ENCODE measurements around the gene CDC16. TPM values are rescaled to one million over a fixed set of nuclear protein-coding genes. Genes with fewer than 3 reads are reported as not detected.

The CDC16 gene
- total RNA-seq, 1 experiment from 2014 or later, result 61.1 TPM

DNA sequence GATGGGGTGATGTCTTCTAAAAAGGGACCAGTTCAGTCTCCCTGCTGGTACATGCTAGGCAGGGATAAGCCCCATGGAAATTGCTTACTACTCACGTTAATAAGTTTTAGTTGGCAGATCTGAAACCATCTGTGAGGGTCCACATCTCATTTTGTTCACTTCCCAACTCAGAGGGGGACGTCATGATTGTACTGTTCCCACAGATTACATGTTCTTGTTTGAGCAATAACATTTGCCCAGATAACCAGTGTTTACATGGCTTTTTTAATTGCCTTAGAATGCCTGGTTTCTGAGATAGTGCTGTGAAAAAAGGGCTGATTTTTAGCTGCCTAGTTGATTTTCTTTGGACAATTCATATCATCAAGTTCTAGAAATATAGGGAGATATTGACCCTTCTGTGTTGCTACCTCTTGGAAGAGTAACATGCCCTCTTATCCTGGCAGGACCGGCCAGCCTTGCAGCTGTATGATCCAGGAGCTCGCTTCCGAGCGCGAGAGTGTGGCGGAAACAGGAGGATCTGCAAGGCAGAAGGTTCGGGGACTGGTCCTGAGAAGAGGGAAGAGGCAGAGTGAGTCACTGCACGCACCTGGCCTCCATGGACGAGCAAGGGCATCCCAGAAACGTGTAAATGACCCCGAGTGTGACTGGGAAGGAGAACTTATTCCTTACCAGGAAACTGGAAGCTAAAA lies 69.8 kb downstream of the CDC16 start:
- Histone ChIP-seq H3K4me1 (ENCODE audit: insufficient read depth, low read length, poor library complexity, severe bottlenecking) (no peaks in the 10 kb centered on the region), H3K4me3 (ENCODE audit: low read depth, low read length, poor library complexity, severe bottlenecking) (no peak overlapping the region), H3K9me3 (ENCODE audit: low read depth, low read length, poor library complexity, severe bottlenecking) (no peaks in the 10 kb centered on the region), H3K27ac (ENCODE audit: low read depth, low read length, poor library complexity, severe bottlenecking) (no peak overlapping the region), H3K27me3 (replicated peaks; ENCODE audit: insufficient read depth, low read depth, low read length, poor library complexity) (no peaks in the 10 kb centered on the region), H3K36me3 (ENCODE audit: insufficient read depth, low read length, poor library complexity, severe bottlenecking) (peaks cover 30% of the 10 kb centered on the region)
- ChIA-PET POLR2A (ENCODE audit: low non-redundant PET) (no interaction called here), CTCF (no interaction called here)
- no peak for TF ChIP-seq EZH2 (IDR thresholded peaks at IDR 0.05; ENCODE audit: borderline replicate concordance, low read depth, low read length, poor library complexity, severe bottlenecking)
- TF ChIP-seq, protein P1, sequence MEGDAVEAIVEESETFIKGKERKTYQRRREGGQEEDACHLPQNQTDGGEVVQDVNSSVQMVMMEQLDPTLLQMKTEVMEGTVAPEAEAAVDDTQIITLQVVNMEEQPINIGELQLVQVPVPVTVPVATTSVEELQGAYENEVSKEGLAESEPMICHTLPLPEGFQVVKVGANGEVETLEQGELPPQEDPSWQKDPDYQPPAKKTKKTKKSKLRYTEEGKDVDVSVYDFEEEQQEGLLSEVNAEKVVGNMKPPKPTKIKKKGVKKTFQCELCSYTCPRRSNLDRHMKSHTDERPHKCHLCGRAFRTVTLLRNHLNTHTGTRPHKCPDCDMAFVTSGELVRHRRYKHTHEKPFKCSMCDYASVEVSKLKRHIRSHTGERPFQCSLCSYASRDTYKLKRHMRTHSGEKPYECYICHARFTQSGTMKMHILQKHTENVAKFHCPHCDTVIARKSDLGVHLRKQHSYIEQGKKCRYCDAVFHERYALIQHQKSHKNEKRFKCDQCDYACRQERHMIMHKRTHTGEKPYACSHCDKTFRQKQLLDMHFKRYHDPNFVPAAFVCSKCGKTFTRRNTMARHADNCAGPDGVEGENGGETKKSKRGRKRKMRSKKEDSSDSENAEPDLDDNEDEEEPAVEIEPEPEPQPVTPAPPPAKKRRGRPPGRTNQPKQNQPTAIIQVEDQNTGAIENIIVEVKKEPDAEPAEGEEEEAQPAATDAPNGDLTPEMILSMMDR (conservative IDR thresholded peaks at IDR 0.05; ENCODE audit: low read depth, low read length), result no peak
- intact Hi-C loops (cut with micrococcal nuclease; ENCODE audit: unreplicated experiment), result no loop called here
- DNase-seq (ENCODE audit: low spot score), result no peak
- no TSS peak for BruUV-seq (replicated peaks)

GRCh38 chr13:114309086-114309485 lies 74.4 kb downstream of the CDC16 start:
- TF ChIP-seq, protein P1 (conservative IDR thresholded peaks at IDR 0.05; ENCODE audit: low read depth, low read length), result no peak
- no peak for TF ChIP-seq EZH2 (IDR thresholded peaks at IDR 0.05; ENCODE audit: borderline replicate concordance, low read depth, low read length, poor library complexity, severe bottlenecking)
- peaks cover 10% of the 10 kb centered on the region for H3K36me3 ChIP-seq (ENCODE audit: insufficient read depth, low read length, poor library complexity, severe bottlenecking)
- POLR2A ChIA-PET (ENCODE audit: low non-redundant PET), result no interaction called here
- no peaks in the 10 kb centered on the region for H3K9me3 ChIP-seq (ENCODE audit: low read depth, low read length, poor library complexity, severe bottlenecking)
- DNase-seq (ENCODE audit: low spot score), result no peak
- CTCF ChIA-PET, result no interaction called here
- no peaks in the 10 kb centered on the region for H3K27me3 ChIP-seq (replicated peaks; ENCODE audit: insufficient read depth, low read depth, low read length, poor library complexity)
- H3K27ac ChIP-seq (ENCODE audit: low read depth, low read length, poor library complexity, severe bottlenecking), result no peak overlapping the region
- no TSS peak for BruUV-seq (replicated peaks)
- H3K4me3 ChIP-seq (ENCODE audit: low read depth, low read length, poor library complexity, severe bottlenecking), result no peak overlapping the region
- peaks cover 29% of the 10 kb centered on the region for H3K4me1 ChIP-seq (ENCODE audit: insufficient read depth, low read length, poor library complexity, severe bottlenecking)
- intact Hi-C loops (cut with micrococcal nuclease; ENCODE audit: unreplicated experiment), result no loop called here

DNA sequence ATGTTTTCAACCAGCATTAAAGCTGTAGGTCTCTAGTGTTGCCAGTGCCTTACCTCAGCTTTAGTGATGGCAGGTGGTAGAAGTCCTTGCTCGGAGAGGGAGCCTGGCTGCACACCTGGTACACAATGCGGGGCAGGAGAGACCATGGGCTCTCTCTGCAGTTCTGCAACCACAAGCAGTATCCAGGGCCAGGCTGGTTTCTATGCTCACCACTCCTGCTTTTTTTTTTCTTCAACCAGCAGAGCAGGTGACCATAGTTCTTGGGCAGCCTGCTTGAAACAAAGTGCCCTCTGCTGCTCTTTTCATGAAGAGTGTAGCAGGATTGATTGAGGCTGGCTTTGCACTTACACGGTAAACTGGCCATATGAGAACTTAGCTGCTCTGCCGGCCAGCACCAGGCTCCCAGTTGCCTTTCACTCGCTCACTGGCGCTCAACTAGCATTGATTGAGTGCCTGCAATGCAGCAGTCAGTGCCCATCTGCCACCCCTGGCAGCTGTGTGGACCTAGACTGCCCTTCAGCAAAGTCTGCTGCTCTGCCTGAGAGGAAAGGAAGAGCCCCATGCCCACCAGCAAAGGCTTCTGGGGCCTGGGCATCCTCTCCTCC lies 75.2 kb downstream of the CDC16 start:
- ChIA-PET CTCF (no interaction called here), POLR2A (ENCODE audit: low non-redundant PET) (no interaction called here)
- BruUV-seq (replicated peaks), result no TSS peak

More for the DNA sequence above, 75.2 kb downstream of the CDC16 start:
- no peak for DNase-seq (ENCODE audit: low spot score)
- H3K27me3 ChIP-seq (replicated peaks; ENCODE audit: insufficient read depth, low read depth, low read length, poor library complexity), result no peaks in the 10 kb centered on the region
- H3K27ac ChIP-seq (ENCODE audit: low read depth, low read length, poor library complexity, severe bottlenecking), result no peak overlapping the region
- TF ChIP-seq, protein P1 (conservative IDR thresholded peaks at IDR 0.05; ENCODE audit: low read depth, low read length), result no peak
- TF ChIP-seq EZH2 (IDR thresholded peaks at IDR 0.05; ENCODE audit: borderline replicate concordance, low read depth, low read length, poor library complexity, severe bottlenecking), result no peak
- intact Hi-C loops (cut with micrococcal nuclease; ENCODE audit: unreplicated experiment), result no loop called here
- H3K36me3 ChIP-seq (ENCODE audit: insufficient read depth, low read length, poor library complexity, severe bottlenecking), result peaks cover 10% of the 10 kb centered on the region
- H3K9me3 ChIP-seq (ENCODE audit: low read depth, low read length, poor library complexity, severe bottlenecking), result no peaks in the 10 kb centered on the region
- H3K4me1 ChIP-seq (ENCODE audit: insufficient read depth, low read length, poor library complexity, severe bottlenecking), result peaks cover 29% of the 10 kb centered on the region
- no peak overlapping the region for H3K4me3 ChIP-seq (ENCODE audit: low read depth, low read length, poor library complexity, severe bottlenecking)

Data from A673 (cell line).